HL-60 (cell line): ENCODE results near the gene WDR31.
"Not testable (repeated sequence)": the region's sequence is repeated elsewhere in the genome, so short reads cannot be mapped to it uniquely, and the experiment has no call there.

ENCODE experiments used
- CTCF ChIP-seq: IDR thresholded peaks from one replicate; pipeline ENCODE4 v1.5.1; 2011; ENCODE audit warnings: low read length, control low read depth, inconsistent platforms; ENCODE audit not compliant: insufficient read depth
- GABPA ChIP-seq: IDR thresholded peaks from 2 replicates; pipeline ENCODE4 v1.6.1; 2012; ENCODE audit warnings: low read depth
- POLR2AphosphoS5 ChIP-seq: IDR thresholded peaks from 2 replicates; pipeline ENCODE4 v1.6.1; 2012; ENCODE audit warnings: low read depth
- SPI1 ChIP-seq: IDR thresholded peaks from 2 replicates; pipeline ENCODE4 v1.6.1; 2012; ENCODE audit warnings: low read depth, mild to moderate bottlenecking, borderline replicate concordance

DNA sequence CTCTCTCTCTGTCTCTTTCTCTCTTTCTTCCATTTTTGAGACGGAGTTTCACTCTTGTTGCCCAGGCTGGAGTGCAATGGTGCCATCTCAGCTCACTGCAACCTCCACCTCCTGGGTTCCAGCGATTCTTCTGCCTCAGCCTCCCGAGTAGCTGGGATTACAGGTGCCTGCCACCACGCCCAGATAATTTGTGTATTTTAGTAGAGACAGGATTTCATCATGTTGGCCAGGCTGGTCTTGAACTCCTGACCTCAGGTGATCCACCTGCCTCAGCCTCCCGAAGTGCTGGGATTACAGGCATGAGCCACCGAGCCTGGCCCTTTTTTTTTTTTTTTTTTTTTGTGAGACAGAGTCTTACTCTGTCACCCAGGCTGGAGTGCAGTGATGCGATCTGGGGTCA, 41.4 kb upstream of the WDR31 start:
- not testable (repeated sequence) for TF ChIP-seq CTCF, POLR2AphosphoS5, GABPA, SPI1
